SK-N-SH (cell line): Measurements from ENCODE around the gene CASKIN1. TPM values are rescaled to one million over a fixed set of nuclear protein-coding genes. Genes with fewer than 3 reads are reported as not detected.

Experiments used
- CTCF ChIA-PET: fragments of 300-600, 350-600 bp; formaldehyde crosslinking; extraction: SDS; loops from one replicate; lab custom pipeline; 2021; lab: Yijun Ruan, JAX
- POLR2A ChIA-PET: fragments of 350-600 bp; sonication (Branson Sonifier 250); formaldehyde crosslinking; extraction: SDS; loops from one replicate; lab custom pipeline; 2020; ENCODE audit warnings: antibody characterized with exemption, inconsistent platforms; lab: Yijun Ruan, JAX
- DNase-seq: peaks from one replicate; pipeline ENCODE4 v3.0.0; 2012
- H2AFZ ChIP-seq: fragments of 200-600 bp; sonication (generic); 2 replicates; pipeline ENCODE4 v1.8.1; 2016; ENCODE audit warnings: antibody characterized with exemption, mild to moderate bottlenecking, low read depth
- H3F3A ChIP-seq: fragments of 200-600 bp; sonication (generic); replicated peaks from 2 replicates; pipeline ENCODE3; 2016; ENCODE audit warnings: antibody characterized with exemption, mild to moderate bottlenecking; ENCODE audit not compliant: insufficient read depth
- H3K27ac ChIP-seq, 2 experiments: fragments of 200-500 bp in 1 of 2; fragments of 200-600 bp in 1 of 2; sonication (Bioruptor generic) in 1 of 2; sonication (generic), shearing (Covaris generic) in 1 of 2; 2 replicates each; pipeline versions ENCODE4 v1.5.1 to v1.6.1; 2014 to 2016; ENCODE audit warnings: low read depth in 2 of 2, inconsistent platforms in 1 of 2, low read length in 1 of 2, mild to moderate bottlenecking in 1 of 2, mixed read lengths in 1 of 2
- H3K27me3 ChIP-seq: fragments of 200-600 bp; sonication (generic), shearing (Covaris generic); 2 replicates; pipeline ENCODE4 v1.6.1; 2016; ENCODE audit warnings: mixed run types; ENCODE audit not compliant: insufficient read depth
- H3K36me3 ChIP-seq, 2 experiments: fragments of 200-500 bp in 1 of 2; fragments of 200-600 bp in 1 of 2; sonication (Bioruptor generic) in 1 of 2; sonication (generic) in 1 of 2; replicated peaks in 1 of 2; 2 replicates each; pipeline versions ENCODE3 to v1.5.1; 2014 to 2016; ENCODE audit warnings: low read length in 1 of 2, mild to moderate bottlenecking in 1 of 2; ENCODE audit not compliant: insufficient read depth in 2 of 2, control insufficient read depth in 1 of 2
- H3K4me1 ChIP-seq, 2 experiments: fragments of 200-500 bp in 1 of 2; fragments of 200-600 bp in 1 of 2; sonication (Bioruptor generic) in 1 of 2; sonication (generic), shearing (Covaris generic) in 1 of 2; 2 replicates each; pipeline versions ENCODE4 v1.5.1 to v1.6.1; 2014 to 2016; ENCODE audit warnings: low read depth in 1 of 2, low read length in 1 of 2, mixed run types in 1 of 2; ENCODE audit not compliant: insufficient read depth in 2 of 2, control insufficient read depth in 1 of 2
- H3K4me2 ChIP-seq: fragments of 200-600 bp; sonication (generic), shearing (Covaris generic); 2 replicates; pipeline ENCODE4 v1.6.1; 2017; ENCODE audit warnings: mixed run types
- H3K4me3 ChIP-seq, 2 experiments: fragments of 200-500 bp in 1 of 2; fragments of 200-600 bp in 1 of 2; sonication (Bioruptor generic) in 1 of 2; sonication (generic), shearing (Covaris generic) in 1 of 2; 2 replicates each; pipeline versions ENCODE4 v1.5.1 to v1.8.1; 2014 to 2016; ENCODE audit warnings: low read depth in 2 of 2, inconsistent platforms in 1 of 2, low read length in 1 of 2, mild to moderate bottlenecking in 1 of 2, mixed read lengths in 1 of 2, moderate library complexity in 1 of 2
- H3K79me2 ChIP-seq: fragments of 200-600 bp; sonication (generic); 2 replicates; pipeline ENCODE4 v1.8.1; 2017; ENCODE audit warnings: mild to moderate bottlenecking; ENCODE audit not compliant: insufficient read depth
- H3K9ac ChIP-seq: fragments of 200-600 bp; sonication (generic); 2 replicates; pipeline ENCODE4 v1.6.1; 2017; ENCODE audit warnings: mixed run types
- H3K9me2 ChIP-seq: fragments of 200-600 bp; sonication (generic); 2 replicates; pipeline ENCODE4 v1.6.1; 2017; ENCODE audit warnings: mixed run types
- H3K9me3 ChIP-seq: fragments of 200-600 bp; sonication (generic); 2 replicates; pipeline ENCODE4 v1.6.1; 2017; ENCODE audit warnings: mixed run types, mild to moderate bottlenecking, moderate library complexity
- H4K20me1 ChIP-seq: fragments of 200-600 bp; sonication (generic); 2 replicates; pipeline ENCODE4 v1.6.1; 2017; ENCODE audit warnings: mild to moderate bottlenecking, mixed run types; ENCODE audit not compliant: insufficient read depth
- EZH2phosphoT487 ChIP-seq: fragments of 200-600 bp; sonication (generic); IDR thresholded peaks from 2 replicates; pipeline ENCODE4 v1.6.1; 2017; ENCODE audit warnings: low read depth, mixed run types, mild to moderate bottlenecking, antibody characterized with exemption, moderate library complexity, borderline replicate concordance
- POLR2AphosphoS5 ChIP-seq: IDR thresholded peaks from 2 replicates; pipeline ENCODE4 v1.6.1; 2012; ENCODE audit warnings: low read depth, low read length
- RAD21 ChIP-seq: IDR thresholded peaks from 2 replicates; pipeline ENCODE4 v1.6.1; 2012; ENCODE audit warnings: mild to moderate bottlenecking, low read length
- RCOR1 ChIP-seq: fragments of 150-350 bp; IDR thresholded peaks from 2 replicates; pipeline ENCODE4 v1.6.1; 2017; ENCODE audit warnings: antibody characterized with exemption, low read length
- SMC3 ChIP-seq: IDR thresholded peaks from 2 replicates; pipeline ENCODE4 v1.6.1; 2012; ENCODE audit warnings: low read depth, low read length, improper control_type of control experiment
- TCF12 ChIP-seq: IDR thresholded peaks from 2 replicates; pipeline ENCODE4 v1.4.0; 2012
- USF1 ChIP-seq: IDR thresholded peaks from 2 replicates; pipeline ENCODE4 v1.4.0; 2012; ENCODE audit warnings: low read depth, borderline replicate concordance
- YY1 ChIP-seq: IDR thresholded peaks from 2 replicates; pipeline ENCODE4 v1.4.0; 2012; ENCODE audit warnings: low read depth, mild to moderate bottlenecking
- WGBS: methylation state at CpG from one replicate; pipeline ENCODE4 v1.1.6; 2017; ENCODE audit warnings: low lambda C conversion rate; 5-methylcytosine and 5-hydroxymethylcytosine counted together
- polyA plus RNA-seq, 3 experiments: library from polyadenylated mRNA; depleted of rRNA; stranded (reverse); fragments of >200 nt; gene quantifications; 2 replicates each; pipeline ENCODE4 v1.2.3, GENCODE V29; 2012

Gene CASKIN1
- polyA plus RNA-seq, 1 of the 3 experiments (the other 2 are of a cell fraction) = 1.7 TPM

GRCh38 chr16:2212362-2213324, 16.2 kb upstream of the CASKIN1 start:
- POLR2A ChIA-PET = no interaction called here
- TF ChIP-seq RAD21 = no peak
- 80% methylated on average over 15 of the region's 19 CpGs for WGBS
- Histone ChIP-seq H3K9me2 (no peaks in the 10 kb centered on the region), H3K27ac (no peak overlapping the region; a peak in 1 of 4 replicates), H3K27me3 (no peaks in the 10 kb centered on the region), H3K9me3 (no peaks in the 10 kb centered on the region), H3K4me3 (peak overlapping the region; percentile 66 to 85), H2AFZ (no peak overlapping the region), H3K4me2 (peak overlapping the region; percentile 92), H3K79me2 (peaks cover 19% of the 10 kb centered on the region), H3K9ac (peak overlapping the region; percentile 54; the same call in 1 of the 2 replicates), H3K36me3 (peaks cover 0 to 30% of the 10 kb centered on the region in 2 experiments), H4K20me1 (peaks cover 11% of the 10 kb centered on the region; the same call in 1 of the 2 replicates), H3K4me1 (peaks cover 11 to 22% of the 10 kb centered on the region in 2 experiments; a peak in 2 of 4 replicates), H3F3A (peaks cover 4% of the 10 kb centered on the region)
- no peak for DNase-seq
- CTCF ChIA-PET = interaction anchor here (1.2 kb wide), 1 partner anchor 18 kb away, joined by 4 read pairs; no protein-coding TSS in a partner anchor

- Histone ChIP-seq H3K4me1 (peaks cover 11 to 25% of the 10 kb centered on the region in 2 experiments; a peak in 2 of 4 replicates), H4K20me1 (peaks cover 11% of the 10 kb centered on the region; the same call in 1 of the 2 replicates), H3K9me3 (no peaks in the 10 kb centered on the region), H3K27ac (no peak overlapping the region; a peak in 1 of 4 replicates), H3K4me3 (no peak overlapping the region), H3F3A (peaks cover 4% of the 10 kb centered on the region), H3K36me3 (peaks cover 0 to 36% of the 10 kb centered on the region in 2 experiments), H3K9ac (no peak overlapping the region), H3K79me2 (peaks cover 23% of the 10 kb centered on the region), H2AFZ (no peak overlapping the region), H3K4me2 (peak overlapping the region; percentile 92; the same call in 1 of the 2 replicates), H3K9me2 (no peaks in the 10 kb centered on the region), H3K27me3 (no peaks in the 10 kb centered on the region)
- DNase-seq = no peak
- ChIA-PET CTCF (interaction anchor here (1.2 to 2.0 kb wide), 2 partner anchors 17 kb away, joined by 4 to 9 read pairs; no protein-coding TSS in a partner anchor), POLR2A (no interaction called here)
- no peak for TF ChIP-seq EZH2phosphoT487
- TF ChIP-seq YY1 = no peak
- no peak for TF ChIP-seq TCF12
- no peak for TF ChIP-seq USF1
- no peak for TF ChIP-seq RCOR1
- TF ChIP-seq POLR2AphosphoS5 = no peak
- no peak for TF ChIP-seq SMC3
- no CpG with 5 or more reads among the region's 11 CpGs for WGBS
These were observed 15.5 kb upstream of the CASKIN1 start for GRCh38 chr16:2211923-2212347.
